IPS DF 19.7 (cell line): ENCODE data around the gene MSANTD7.

ENCODE experiments used
- DNase-seq: peaks from one replicate; pipeline ENCODE4 v3.0.0-alpha.2; 2013; ENCODE audit warnings: low read depth, low spot score

Gene MSANTD7

DNA sequence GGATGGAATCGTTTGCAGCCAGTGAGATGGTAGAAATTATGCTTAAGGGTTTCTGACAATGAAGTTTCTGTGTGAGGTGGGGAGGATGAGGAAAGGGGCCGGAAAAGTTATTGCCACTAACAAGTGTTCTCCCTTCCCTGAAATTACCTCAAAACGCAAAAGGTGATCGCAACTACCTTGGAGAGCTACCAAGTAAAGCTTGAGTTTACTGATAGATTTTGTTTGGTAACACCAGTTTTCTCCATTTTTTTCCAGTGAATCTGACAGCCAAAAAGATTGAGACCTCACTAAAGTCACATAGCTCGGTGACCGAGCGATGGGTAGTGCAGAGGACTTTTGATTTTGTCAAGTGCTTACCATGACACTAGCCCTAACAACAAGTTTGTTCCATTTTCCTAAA is 42.1 kb downstream of the MSANTD7 start:
- no peak for DNase-seq

DNA sequence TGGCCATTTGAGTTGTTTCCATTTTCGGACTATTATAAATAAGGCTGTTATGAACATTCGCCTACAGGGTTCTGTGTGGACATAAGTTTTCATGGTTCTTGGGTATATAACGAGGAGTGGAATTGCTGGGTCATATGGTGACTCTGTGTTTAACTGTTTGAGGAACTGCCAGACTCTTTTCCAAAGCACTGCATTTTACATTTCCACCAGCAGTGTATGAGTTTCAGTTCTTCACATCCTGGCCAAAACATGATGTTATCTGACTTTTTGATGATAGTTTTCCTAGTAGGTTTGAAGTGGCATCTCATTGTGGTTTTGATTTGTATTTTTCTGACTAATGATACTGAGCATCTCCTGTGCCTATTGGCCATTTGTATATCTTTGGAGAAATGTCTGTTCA is 46.0 kb downstream of the MSANTD7 start:
- no peak for DNase-seq
